K562 (cell line): ENCODE results near the gene DTNBP1. TPM values are rescaled to one million over a fixed set of nuclear protein-coding genes. Genes with fewer than 3 reads are reported as not detected.
A peak's percentile ranks its signal among the peaks of the same experiment; 100 is the strongest.

Experiments
- BDP1 ChIP-seq: IDR thresholded peaks from 3 replicates; pipeline ENCODE4 v1.6.1; 2011; ENCODE audit not compliant: insufficient read length, insufficient read depth
- CBX3 ChIP-seq, 2 experiments: IDR thresholded peaks; 1 replicate in 1 of 2; 2 replicates in 1 of 2; pipeline ENCODE4 v1.6.1; 2012; ENCODE audit warnings: inconsistent platforms in 2 of 2, low read length in 2 of 2, borderline replicate concordance in 1 of 2, control low read depth in 1 of 2
- CTBP1 ChIP-seq: fragments of 450-650 bp; IDR thresholded peaks from 2 replicates; pipeline ENCODE4 v1.6.1; 2016; ENCODE audit warnings: borderline replicate concordance
- KDM1A ChIP-seq, 2 experiments: fragments of 450-650 bp; IDR thresholded peaks; 2 replicates each; pipeline ENCODE4 v1.6.1; 2016; ENCODE audit warnings: mild to moderate bottlenecking in 2 of 2
- KDM2B ChIP-seq: fragments of 250-450 bp; sonication (Bioruptor Pico); IDR thresholded peaks from 2 replicates; pipeline ENCODE4 v1.8.0; 2021; ENCODE audit warnings: mild to moderate bottlenecking, moderate library complexity
- NFYB ChIP-seq: IDR thresholded peaks from 2 replicates; pipeline ENCODE4 v1.6.1; 2011; ENCODE audit warnings: mild to moderate bottlenecking, moderate library complexity; ENCODE audit not compliant: insufficient read length; ENCODE audit errors: extremely low read depth
- NONO ChIP-seq, 2 experiments: fragments of 200-400 bp in 1 of 2; fragments of 450-650 bp in 1 of 2; formaldehyde crosslinking in 1 of 2; IDR thresholded peaks; 2 replicates each; pipeline ENCODE4 v1.6.1; 2017; ENCODE audit warnings: low read depth in 2 of 2, mild to moderate bottlenecking in 2 of 2, moderate library complexity in 2 of 2, low read length in 1 of 2
- PTBP1 ChIP-seq: fragments of 200-400 bp; formaldehyde crosslinking; IDR thresholded peaks from 2 replicates; pipeline ENCODE4 v1.6.1; 2017; ENCODE audit warnings: low read depth, low read length
- RHOXF2B ChIP-seq: fragments of 250-450 bp; sonication (Bioruptor Pico); conservative IDR thresholded peaks from 2 replicates; pipeline ENCODE4 v1.5.1; 2021
- SAFB ChIP-seq: fragments of 200-400 bp; formaldehyde crosslinking; IDR thresholded peaks from 2 replicates; pipeline ENCODE4 v1.6.1; 2017; ENCODE audit warnings: low read depth, low read length, borderline replicate concordance
- SMARCA4 ChIP-seq: fragments of 450-650 bp; IDR thresholded peaks from 2 replicates; pipeline ENCODE4 v1.6.1; 2016
- SREBF1 ChIP-seq: fragments of 150-350 bp; IDR thresholded peaks from 2 replicates; pipeline ENCODE4 v1.6.1; 2014; ENCODE audit warnings: antibody characterized with exemption, low read depth, low read length, borderline replicate concordance
- TCF7L2 ChIP-seq: fragments of 150-350 bp; IDR thresholded peaks from 2 replicates; pipeline ENCODE4 v1.6.1; 2016; ENCODE audit warnings: low read depth, mild to moderate bottlenecking, low read length, moderate library complexity
- ZNF263 ChIP-seq: sonication (generic); formaldehyde crosslinking; IDR thresholded peaks from 2 replicates; pipeline ENCODE4 v1.8.0; 2022; ENCODE audit warnings: mild to moderate bottlenecking, missing genetic modification reagents, borderline replicate concordance
- ZNF699 ChIP-seq: fragments of 250-450 bp; sonication (Bioruptor Pico); IDR thresholded peaks from 2 replicates; pipeline ENCODE4 v1.8.0; 2021; ENCODE audit warnings: mild to moderate bottlenecking, moderate library complexity; ENCODE audit not compliant: insufficient replicate concordance
- ZNF764 ChIP-seq: fragments of 250-450 bp; sonication (Bioruptor Pico); IDR thresholded peaks from 2 replicates; pipeline ENCODE4 v1.4.0; 2020; ENCODE audit warnings: low read depth, mild to moderate bottlenecking, moderate library complexity
- polyA plus RNA-seq, 8 experiments: library from polyadenylated mRNA; depleted of rRNA in 4 of 8; stranded (reverse) in 5 of 8; unstranded in 3 of 8; fragments of >200 nt; fragmentation: Nextera tagmentation in 2 of 8; fragmentation: Illumina TruSeq in 1 of 8; extraction: Ambion mirVana in 2 of 8; extraction: Trizol in 1 of 8; gene quantifications; 2 replicates each; pipeline versions ENCODE4 v1.2.1 to v1.2.3, GENCODE V29; 2011 to 2014; ENCODE audit warnings: inconsistent platforms in 1 of 8, missing spikeins in 1 of 8
- total RNA-seq, 7 experiments: library from RNA; depleted of rRNA in 6 of 7; stranded (reverse); fragments of >200 nt in 6 of 7; fragmentation: Illumina TruSeq in 2 of 7; extraction: Trizol in 2 of 7; gene quantifications; 2 replicates each; pipeline versions ENCODE4 v1.2.1 to v1.2.3, GENCODE V29; 2011 to 2021; ENCODE audit warnings: low replicate concordance in 1 of 7
- TF ChIP-seq, protein P1 (sequence below): fragments of 250-450 bp; sonication (Bioruptor Pico); IDR thresholded peaks from 2 replicates; pipeline ENCODE4 v1.4.0; 2020; ENCODE audit warnings: mild to moderate bottlenecking
- TF ChIP-seq, protein P2 (sequence below): sonication (generic); formaldehyde crosslinking; IDR thresholded peaks from 2 replicates; pipeline ENCODE4 v1.4.0; 2020; ENCODE audit warnings: mild to moderate bottlenecking, missing genetic modification reagents
- TF ChIP-seq, protein P3 (sequence below), 2 experiments: fragments of 450-650 bp in 1 of 2; IDR thresholded peaks; 2 replicates each; pipeline ENCODE4 v1.6.1; 2011 to 2017; ENCODE audit warnings: low read depth in 2 of 2, antibody characterized with exemption in 1 of 2, borderline replicate concordance in 1 of 2, low read length in 1 of 2, mild to moderate bottlenecking in 1 of 2, mixed read lengths in 1 of 2; ENCODE audit not compliant: control insufficient read depth in 1 of 2

DTNBP1 gene
- total and polyA plus RNA-seq, 9 of the 15 experiments (the other 6 are each of a cell fraction or from before 2014, with no cell fraction given), result 16.7 to 54.5 (median 21.4) TPM

DNA sequence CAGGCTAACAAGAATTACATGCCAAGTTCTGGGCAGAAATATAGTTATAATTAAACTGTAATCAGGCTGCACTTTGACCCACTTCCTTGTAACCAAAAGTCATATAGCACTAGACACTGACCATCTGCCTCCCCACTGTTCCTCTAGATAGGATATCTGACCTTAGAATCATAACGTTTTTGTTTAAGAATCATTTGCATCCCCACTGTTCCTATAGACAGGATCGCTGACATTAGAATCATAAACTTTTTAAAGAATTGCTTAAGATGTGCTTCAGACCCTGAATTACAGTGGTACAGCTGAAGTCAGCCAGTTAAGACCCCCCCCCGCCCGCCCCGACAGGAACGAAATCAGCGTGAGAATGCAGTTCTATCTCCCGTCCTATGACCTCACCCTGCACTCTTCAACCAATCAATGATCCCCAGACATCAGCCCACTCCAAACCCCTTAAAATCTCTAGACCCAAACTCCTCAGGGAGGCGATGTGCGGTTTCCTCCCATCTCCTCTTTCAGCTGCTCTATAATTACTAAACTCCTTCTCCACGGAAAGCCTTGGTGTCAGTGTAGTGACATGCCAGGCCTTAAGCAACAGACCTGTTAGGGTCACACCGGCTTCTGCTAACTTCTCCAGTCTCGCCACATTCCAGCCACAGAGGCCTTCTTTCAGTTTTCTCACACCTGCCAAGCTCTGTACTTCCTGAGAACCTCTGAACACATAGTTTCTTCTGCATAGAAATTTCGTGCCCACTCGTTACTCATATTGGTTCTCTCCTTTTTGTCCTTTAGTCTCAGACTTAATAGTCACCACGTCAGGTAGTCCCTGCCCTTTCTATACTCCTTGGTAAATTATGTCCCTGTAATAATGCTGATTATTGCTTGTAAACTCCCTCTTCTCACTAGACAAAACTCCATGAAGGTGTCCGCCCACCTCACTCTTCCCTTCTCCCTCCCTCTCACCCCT is 93.5 kb downstream of the DTNBP1 start (continued):
- TF ChIP-seq, protein P1, sequence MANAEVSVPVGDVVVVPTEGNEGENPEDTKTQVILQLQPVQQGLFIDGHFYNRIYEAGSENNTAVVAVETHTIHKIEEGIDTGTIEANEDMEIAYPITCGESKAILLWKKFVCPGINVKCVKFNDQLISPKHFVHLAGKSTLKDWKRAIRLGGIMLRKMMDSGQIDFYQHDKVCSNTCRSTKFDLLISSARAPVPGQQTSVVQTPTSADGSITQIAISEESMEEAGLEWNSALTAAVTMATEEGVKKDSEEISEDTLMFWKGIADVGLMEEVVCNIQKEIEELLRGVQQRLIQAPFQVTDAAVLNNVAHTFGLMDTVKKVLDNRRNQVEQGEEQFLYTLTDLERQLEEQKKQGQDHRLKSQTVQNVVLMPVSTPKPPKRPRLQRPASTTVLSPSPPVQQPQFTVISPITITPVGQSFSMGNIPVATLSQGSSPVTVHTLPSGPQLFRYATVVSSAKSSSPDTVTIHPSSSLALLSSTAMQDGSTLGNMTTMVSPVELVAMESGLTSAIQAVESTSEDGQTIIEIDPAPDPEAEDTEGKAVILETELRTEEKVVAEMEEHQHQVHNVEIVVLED, result no peak
- peak in 1 of 2 experiments; percentile 52; a peak in 1 of 3 replicates for TF ChIP-seq CBX3 (IDR thresholded peaks at IDR 0.05; ENCODE audit: borderline replicate concordance in 1 of 2, low read length in 2 of 2)
- no peak for TF ChIP-seq SAFB
- no peak for TF ChIP-seq ZNF263
- TF ChIP-seq, protein P2, sequence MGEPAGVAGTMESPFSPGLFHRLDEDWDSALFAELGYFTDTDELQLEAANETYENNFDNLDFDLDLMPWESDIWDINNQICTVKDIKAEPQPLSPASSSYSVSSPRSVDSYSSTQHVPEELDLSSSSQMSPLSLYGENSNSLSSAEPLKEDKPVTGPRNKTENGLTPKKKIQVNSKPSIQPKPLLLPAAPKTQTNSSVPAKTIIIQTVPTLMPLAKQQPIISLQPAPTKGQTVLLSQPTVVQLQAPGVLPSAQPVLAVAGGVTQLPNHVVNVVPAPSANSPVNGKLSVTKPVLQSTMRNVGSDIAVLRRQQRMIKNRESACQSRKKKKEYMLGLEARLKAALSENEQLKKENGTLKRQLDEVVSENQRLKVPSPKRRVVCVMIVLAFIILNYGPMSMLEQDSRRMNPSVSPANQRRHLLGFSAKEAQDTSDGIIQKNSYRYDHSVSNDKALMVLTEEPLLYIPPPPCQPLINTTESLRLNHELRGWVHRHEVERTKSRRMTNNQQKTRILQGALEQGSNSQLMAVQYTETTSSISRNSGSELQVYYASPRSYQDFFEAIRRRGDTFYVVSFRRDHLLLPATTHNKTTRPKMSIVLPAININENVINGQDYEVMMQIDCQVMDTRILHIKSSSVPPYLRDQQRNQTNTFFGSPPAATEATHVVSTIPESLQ (CRISPR knock-in tag), result peak; percentile 67; the same call in 1 of the 2 replicates
- peak; percentile 86; the same call in 1 of the 2 replicates for TF ChIP-seq SREBF1
- no peak; a peak in 1 of 4 replicates for TF ChIP-seq NONO (IDR thresholded peaks at IDR 0.05; ENCODE audit: low read depth in 2 of 2, low read length in 1 of 2)
- TF ChIP-seq NFYB, result no peak
- TF ChIP-seq BDP1, result no peak
- TF ChIP-seq ZNF764, result no peak
- TF ChIP-seq KDM2B (CRISPR knock-in tag), result no peak
- TF ChIP-seq RHOXF2B, result no peak
- no peak for TF ChIP-seq PTBP1
- TF ChIP-seq ZNF699, result no peak
- peak in 1 of 2 experiments; percentile 61; a peak in 1 of 4 replicates for TF ChIP-seq KDM1A (IDR thresholded peaks at IDR 0.05)
- no peak for TF ChIP-seq TCF7L2
- TF ChIP-seq SMARCA4, result peak; percentile 71
- TF ChIP-seq, protein P3, sequence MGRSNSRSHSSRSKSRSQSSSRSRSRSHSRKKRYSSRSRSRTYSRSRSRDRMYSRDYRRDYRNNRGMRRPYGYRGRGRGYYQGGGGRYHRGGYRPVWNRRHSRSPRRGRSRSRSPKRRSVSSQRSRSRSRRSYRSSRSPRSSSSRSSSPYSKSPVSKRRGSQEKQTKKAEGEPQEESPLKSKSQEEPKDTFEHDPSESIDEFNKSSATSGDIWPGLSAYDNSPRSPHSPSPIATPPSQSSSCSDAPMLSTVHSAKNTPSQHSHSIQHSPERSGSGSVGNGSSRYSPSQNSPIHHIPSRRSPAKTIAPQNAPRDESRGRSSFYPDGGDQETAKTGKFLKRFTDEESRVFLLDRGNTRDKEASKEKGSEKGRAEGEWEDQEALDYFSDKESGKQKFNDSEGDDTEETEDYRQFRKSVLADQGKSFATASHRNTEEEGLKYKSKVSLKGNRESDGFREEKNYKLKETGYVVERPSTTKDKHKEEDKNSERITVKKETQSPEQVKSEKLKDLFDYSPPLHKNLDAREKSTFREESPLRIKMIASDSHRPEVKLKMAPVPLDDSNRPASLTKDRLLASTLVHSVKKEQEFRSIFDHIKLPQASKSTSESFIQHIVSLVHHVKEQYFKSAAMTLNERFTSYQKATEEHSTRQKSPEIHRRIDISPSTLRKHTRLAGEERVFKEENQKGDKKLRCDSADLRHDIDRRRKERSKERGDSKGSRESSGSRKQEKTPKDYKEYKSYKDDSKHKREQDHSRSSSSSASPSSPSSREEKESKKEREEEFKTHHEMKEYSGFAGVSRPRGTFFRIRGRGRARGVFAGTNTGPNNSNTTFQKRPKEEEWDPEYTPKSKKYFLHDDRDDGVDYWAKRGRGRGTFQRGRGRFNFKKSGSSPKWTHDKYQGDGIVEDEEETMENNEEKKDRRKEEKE (IDR thresholded peaks at IDR 0.05; ENCODE audit: borderline replicate concordance in 1 of 2, control insufficient read depth in 1 of 2, low read depth in 2 of 2, low read length in 1 of 2), result no peak
- peak; percentile 47; the same call in 1 of the 2 replicates for TF ChIP-seq CTBP1
